Measurements from ENCODE around the gene PSMG4. TPM values are rescaled to one million over a fixed set of nuclear protein-coding genes. Genes with fewer than 3 reads are reported as not detected.

The PSMG4 gene
- total RNA-seq, 1 experiment from 2014 or later: 35.0 TPM

- DNase-seq (ENCODE audit: low read depth, low spot score): no peak
- Histone ChIP-seq H3K9ac (ENCODE audit: low read length) (no peak overlapping the region), H3K36me3 (ENCODE audit: control insufficient read depth in 1 of 2, insufficient read depth in 2 of 2, low read length in 2 of 2) (no peaks in the 10 kb centered on the region), H4K20me1 (ENCODE audit: insufficient read depth) (no peaks in the 10 kb centered on the region), H3K27me3 (ENCODE audit: insufficient read depth, low read length) (no peaks in the 10 kb centered on the region), H3K4me2 (ENCODE audit: low read length) (no peak overlapping the region), H2AFZ (ENCODE audit: low read depth, low read length, poor library complexity, severe bottlenecking) (no peak overlapping the region), H3K79me2 (ENCODE audit: insufficient read depth, low read length) (no peaks in the 10 kb centered on the region), H3K9me3 (ENCODE audit: control insufficient read depth in 1 of 2, insufficient read depth in 1 of 2, low read depth in 1 of 2, low read length in 2 of 2) (no peaks in the 10 kb centered on the region), H3K4me1 (ENCODE audit: control insufficient read depth in 1 of 2, insufficient read depth in 2 of 2, low read length in 2 of 2) (no peaks in the 10 kb centered on the region), H3K27ac (ENCODE audit: low read depth, low read length) (no peak overlapping the region), H3K4me3 (replicated peaks in 1 of 2; ENCODE audit: low read depth in 1 of 2, low read length in 2 of 2) (no peak overlapping the region), H3K9me2 (ENCODE audit: insufficient read depth) (no peaks in the 10 kb centered on the region)
- TF ChIP-seq CEBPB (IDR thresholded peaks at IDR 0.05; ENCODE audit: low read depth) (no peak), RAD21 (IDR thresholded peaks at IDR 0.05; ENCODE audit: low read depth) (no peak)
- no TSS peak for BruUV-seq (replicated peaks)
- ChIA-PET CTCF (no interaction called here), RAD21 (ENCODE audit: low non-redundant PET in 1 of 2, low total read pairs in 2 of 2, uncharacterized antibody in 2 of 2, unreplicated experiment in 2 of 2) (no interaction called here), POLR2A (no interaction called here)
- no peak for ATAC-seq
- intact Hi-C loops (cut with micrococcal nuclease): no loop called here
These were observed 34.8 kb downstream of the PSMG4 start for GRCh38 chr6:3293271-3294155.

- H3K4me2 ChIP-seq (ENCODE audit: low read length): no peak overlapping the region
- ATAC-seq (no peak), DNase-seq (ENCODE audit: low read depth, low spot score) (no peak)
- no peaks in the 10 kb centered on the region for H3K36me3 ChIP-seq (ENCODE audit: control insufficient read depth in 1 of 2, insufficient read depth in 2 of 2, low read length in 2 of 2)
- no peak overlapping the region for H2AFZ ChIP-seq (ENCODE audit: low read depth, low read length, poor library complexity, severe bottlenecking)
- H3K9me3 ChIP-seq (ENCODE audit: control insufficient read depth in 1 of 2, insufficient read depth in 1 of 2, low read depth in 1 of 2, low read length in 2 of 2): no peaks in the 10 kb centered on the region
- RAD21 ChIA-PET (ENCODE audit: low non-redundant PET in 1 of 2, low total read pairs in 2 of 2, uncharacterized antibody in 2 of 2, unreplicated experiment in 2 of 2): no interaction called here
- no peaks in the 10 kb centered on the region for H4K20me1 ChIP-seq (ENCODE audit: insufficient read depth)
- no peaks in the 10 kb centered on the region for H3K9me2 ChIP-seq (ENCODE audit: insufficient read depth)
- BruUV-seq (replicated peaks): no TSS peak
- H3K27me3 ChIP-seq (ENCODE audit: insufficient read depth, low read length): no peaks in the 10 kb centered on the region
- TF ChIP-seq SP1 (IDR thresholded peaks at IDR 0.05; ENCODE audit: low read depth): no peak
- TF ChIP-seq POLR2AphosphoS5 (IDR thresholded peaks at IDR 0.05; ENCODE audit: low read depth, low read length): no peak
- no peak for TF ChIP-seq EGR1 (IDR thresholded peaks at IDR 0.05; ENCODE audit: low read depth)
- TF ChIP-seq POLR2A (IDR thresholded peaks at IDR 0.05; ENCODE audit: borderline replicate concordance, extremely low read depth, insufficient read depth, insufficient read length): no peak
- no peak for TF ChIP-seq CBX3 (IDR thresholded peaks at IDR 0.05; ENCODE audit: low read depth)
- H3K27ac ChIP-seq (ENCODE audit: low read depth, low read length): no peak overlapping the region
- no peaks in the 10 kb centered on the region for H3K79me2 ChIP-seq (ENCODE audit: insufficient read depth, low read length)
- H3K9ac ChIP-seq (ENCODE audit: low read length): no peak overlapping the region
- H3K4me1 ChIP-seq (ENCODE audit: control insufficient read depth in 1 of 2, insufficient read depth in 2 of 2, low read length in 2 of 2): no peaks in the 10 kb centered on the region
- CTCF ChIA-PET: no interaction called here
- intact Hi-C loops (cut with micrococcal nuclease): no loop called here
- POLR2A ChIA-PET: no interaction called here
- H3K4me3 ChIP-seq (replicated peaks in 1 of 2; ENCODE audit: low read depth in 1 of 2, low read length in 2 of 2): no peak overlapping the region
These were observed 35.6 kb downstream of the PSMG4 start for GRCh38 chr6:3294396-3294795.
